C4-2B (cell line): ENCODE results near the gene C10orf95.

Experiments used
- H3K27ac ChIP-seq: fragments of 450-650 bp; 2 replicates; pipeline ENCODE4 v1.5.1; 2017
- ZFX ChIP-seq: fragments of 450-650 bp; IDR thresholded peaks from 2 replicates; pipeline ENCODE4 v1.6.1; 2017
- TF ChIP-seq, protein P1 (sequence below): fragments of 450-650 bp; conservative IDR thresholded peaks from 2 replicates; pipeline ENCODE4 v1.5.1; 2017; ENCODE audit warnings: mild to moderate bottlenecking

Gene C10orf95

DNA sequence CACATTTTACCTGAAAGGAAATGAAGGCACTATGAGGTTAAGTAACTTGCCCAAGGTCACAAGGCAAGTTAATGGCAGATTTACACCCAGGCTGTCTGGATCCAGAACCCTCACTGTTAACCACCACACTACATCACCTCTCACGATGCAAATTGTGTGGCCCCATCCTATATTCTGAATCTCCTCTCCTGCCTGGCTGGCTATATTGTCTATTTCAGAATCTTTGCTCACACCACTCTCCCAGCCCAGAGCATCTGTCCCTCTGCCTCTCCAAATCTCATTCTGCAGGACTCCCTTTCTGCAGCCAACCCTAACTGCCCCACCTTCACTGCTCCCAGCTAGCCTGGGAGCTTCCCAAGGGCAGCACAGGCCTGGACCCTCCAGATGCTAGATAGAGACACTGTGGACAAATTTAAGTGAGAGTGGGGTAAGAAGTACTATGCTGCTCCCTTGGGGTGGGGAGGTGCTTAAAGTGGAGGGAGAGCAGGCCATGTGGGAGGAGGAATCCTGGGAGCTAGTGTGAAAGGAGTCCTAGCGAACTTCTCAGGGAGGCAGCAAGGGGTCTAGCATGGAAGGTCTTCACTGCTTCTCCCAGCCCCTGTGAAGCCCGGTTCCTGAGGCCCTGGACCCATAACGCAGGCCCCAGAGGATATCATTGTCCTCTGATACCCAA lies 19.8 kb downstream of the C10orf95 start:
- peak overlapping the region; percentile 86 for H3K27ac ChIP-seq
- TF ChIP-seq ZFX = no peak

DNA sequence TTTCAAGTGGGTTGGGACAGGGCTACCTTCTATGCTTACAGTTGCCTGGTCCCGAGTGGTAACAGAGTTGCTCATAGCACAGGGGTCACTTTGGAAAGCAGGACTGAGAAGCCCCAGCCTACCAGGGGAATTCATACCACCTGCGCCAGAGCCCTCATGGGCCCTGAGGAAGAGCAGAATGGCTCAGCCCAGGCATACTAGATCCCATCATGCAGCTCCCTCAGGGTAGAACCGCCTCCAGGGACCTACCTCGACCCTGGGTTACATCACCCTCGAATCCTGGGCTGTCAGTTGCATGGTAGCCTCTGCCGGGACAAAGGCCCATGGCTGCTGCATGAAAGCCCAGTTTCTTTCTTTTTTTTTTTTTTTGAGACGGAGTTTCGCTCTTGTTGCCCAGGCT lies 21.9 kb downstream of the C10orf95 start:
- H3K27ac ChIP-seq = no peak overlapping the region
- no peak for TF ChIP-seq ZFX
- TF ChIP-seq, protein P1, sequence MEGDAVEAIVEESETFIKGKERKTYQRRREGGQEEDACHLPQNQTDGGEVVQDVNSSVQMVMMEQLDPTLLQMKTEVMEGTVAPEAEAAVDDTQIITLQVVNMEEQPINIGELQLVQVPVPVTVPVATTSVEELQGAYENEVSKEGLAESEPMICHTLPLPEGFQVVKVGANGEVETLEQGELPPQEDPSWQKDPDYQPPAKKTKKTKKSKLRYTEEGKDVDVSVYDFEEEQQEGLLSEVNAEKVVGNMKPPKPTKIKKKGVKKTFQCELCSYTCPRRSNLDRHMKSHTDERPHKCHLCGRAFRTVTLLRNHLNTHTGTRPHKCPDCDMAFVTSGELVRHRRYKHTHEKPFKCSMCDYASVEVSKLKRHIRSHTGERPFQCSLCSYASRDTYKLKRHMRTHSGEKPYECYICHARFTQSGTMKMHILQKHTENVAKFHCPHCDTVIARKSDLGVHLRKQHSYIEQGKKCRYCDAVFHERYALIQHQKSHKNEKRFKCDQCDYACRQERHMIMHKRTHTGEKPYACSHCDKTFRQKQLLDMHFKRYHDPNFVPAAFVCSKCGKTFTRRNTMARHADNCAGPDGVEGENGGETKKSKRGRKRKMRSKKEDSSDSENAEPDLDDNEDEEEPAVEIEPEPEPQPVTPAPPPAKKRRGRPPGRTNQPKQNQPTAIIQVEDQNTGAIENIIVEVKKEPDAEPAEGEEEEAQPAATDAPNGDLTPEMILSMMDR = no peak

DNA sequence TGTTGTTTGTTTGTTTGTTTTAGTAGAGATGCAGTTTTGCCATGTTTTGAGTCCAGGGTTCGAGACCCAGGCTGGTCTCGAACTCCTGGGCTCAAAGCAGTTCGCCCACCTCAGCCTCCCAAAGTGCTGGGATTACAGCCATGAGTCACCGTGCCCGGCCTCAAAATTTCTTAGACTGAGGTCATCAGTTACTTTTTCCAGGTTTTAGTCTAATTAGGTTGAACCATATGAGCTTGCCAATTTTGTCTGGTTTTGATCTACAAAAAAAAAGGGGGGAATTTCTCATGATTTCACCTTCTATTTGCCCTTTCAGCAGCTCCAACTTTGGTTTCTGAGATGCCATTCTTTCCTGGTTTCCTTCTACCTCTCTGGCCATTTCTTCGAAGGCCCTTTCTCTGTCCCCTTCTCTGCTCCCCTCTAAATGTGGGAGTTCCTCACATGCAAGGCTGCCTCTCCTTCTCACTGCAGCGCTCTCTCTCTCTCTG lies 24.5 kb downstream of the C10orf95 start:
- H3K27ac ChIP-seq = no peak overlapping the region
- TF ChIP-seq ZFX = no peak
- TF ChIP-seq, protein P1 = no peak

DNA sequence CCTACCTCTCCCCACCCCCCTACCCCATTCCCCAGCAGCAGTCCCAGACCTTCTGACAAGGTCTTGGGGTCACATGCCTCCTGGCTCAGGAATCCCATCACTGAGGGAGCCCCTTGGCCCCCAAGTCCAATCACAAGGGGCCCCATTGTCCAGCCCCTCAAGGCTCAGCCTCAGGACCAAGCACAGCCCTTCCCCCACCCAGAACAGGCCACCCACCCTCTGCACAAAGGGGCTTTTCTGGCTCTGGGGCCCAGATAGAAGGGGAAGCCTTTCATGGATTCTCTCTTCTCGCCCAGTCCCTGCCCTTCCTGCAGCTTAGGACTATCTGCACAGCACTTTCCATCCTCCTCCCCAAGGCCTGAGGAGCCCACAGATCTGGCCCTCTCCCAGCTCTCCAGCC lies 25.9 kb downstream of the C10orf95 start:
- no peak overlapping the region for H3K27ac ChIP-seq
- TF ChIP-seq, protein P1 = no peak
- TF ChIP-seq ZFX = no peak

DNA sequence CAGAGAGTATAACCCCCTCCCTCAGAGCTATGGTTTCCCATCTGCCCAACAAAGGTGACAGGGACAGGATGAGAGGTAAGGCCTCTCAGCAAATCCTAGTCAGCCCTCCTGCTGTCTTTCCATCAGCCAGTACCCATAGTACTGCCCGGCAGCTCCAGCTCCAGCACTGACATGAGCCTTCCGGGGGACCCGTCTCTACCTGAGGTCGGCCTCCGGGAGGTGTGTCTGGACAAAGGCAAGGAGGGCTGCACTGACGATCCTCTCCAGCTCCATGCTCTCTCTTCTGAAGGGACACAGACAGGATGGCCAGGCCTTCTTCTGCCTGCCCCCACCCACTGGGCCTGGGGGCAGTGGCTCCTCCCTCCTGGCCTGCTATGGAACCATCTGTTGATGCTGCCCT lies 26.4 kb downstream of the C10orf95 start:
- no peak overlapping the region for H3K27ac ChIP-seq
- TF ChIP-seq ZFX = no peak
- TF ChIP-seq, protein P1 = no peak

DNA sequence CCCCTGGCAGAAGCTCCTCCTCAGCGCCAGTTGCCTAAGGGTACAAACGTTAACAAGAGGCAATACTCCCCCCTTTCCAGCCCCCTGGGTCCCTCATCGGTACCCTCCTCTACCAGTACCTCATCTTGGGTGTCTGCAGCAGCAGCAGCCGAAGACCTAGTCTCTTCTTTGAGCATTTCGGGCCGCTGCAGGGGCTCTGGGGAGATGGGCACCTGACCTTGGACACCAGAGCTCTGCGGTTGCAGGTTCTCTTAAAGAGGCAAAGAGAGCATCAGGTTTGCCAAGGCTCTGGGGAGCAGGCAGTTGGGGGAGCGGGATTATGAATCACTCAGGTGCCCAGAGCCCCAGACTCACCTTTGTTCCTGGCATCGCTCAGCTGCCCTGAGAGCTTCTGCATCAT lies 27.2 kb downstream of the C10orf95 start:
- no peak for TF ChIP-seq ZFX
- TF ChIP-seq, protein P1 = no peak
- no peak overlapping the region for H3K27ac ChIP-seq

DNA sequence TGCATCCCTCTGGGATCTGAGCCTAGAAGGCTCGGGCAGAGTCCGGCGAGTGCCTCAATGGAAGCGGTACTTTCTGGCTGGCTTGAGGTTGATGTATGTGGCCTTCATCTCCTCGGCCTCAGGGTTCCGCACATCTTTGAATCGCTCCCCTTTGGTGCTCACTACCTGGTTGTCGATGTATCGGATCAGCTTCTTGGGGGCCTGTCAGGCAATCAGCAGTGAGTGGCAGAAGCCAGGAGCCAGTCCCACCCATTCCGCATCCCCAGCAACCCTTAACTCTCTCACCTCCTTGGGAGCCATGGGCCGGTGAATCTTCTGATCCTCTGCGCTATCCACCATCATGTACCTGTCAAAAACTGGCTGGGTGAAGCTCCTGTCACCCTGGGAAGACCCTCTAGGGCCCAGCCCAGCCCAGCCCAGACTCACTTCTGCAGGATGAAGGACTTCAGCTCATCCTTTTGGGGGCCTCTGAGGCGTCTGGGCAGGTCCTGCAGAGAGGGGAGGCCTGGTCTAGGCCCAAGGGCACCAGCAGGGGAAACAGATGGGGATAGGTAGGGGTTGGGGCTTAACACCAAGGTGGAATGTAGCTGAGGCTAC lies 27.9 kb downstream of the C10orf95 start:
- H3K27ac ChIP-seq = peak overlapping the region; percentile 93
- TF ChIP-seq, protein P1 = no peak
- TF ChIP-seq ZFX = no peak
